ENCODE measurements around the gene CLDN15.
"Not testable (repeated sequence)": the region's sequence is repeated elsewhere in the genome, so short reads cannot be mapped to it uniquely, and the experiment has no call there.

Gene CLDN15

DNA sequence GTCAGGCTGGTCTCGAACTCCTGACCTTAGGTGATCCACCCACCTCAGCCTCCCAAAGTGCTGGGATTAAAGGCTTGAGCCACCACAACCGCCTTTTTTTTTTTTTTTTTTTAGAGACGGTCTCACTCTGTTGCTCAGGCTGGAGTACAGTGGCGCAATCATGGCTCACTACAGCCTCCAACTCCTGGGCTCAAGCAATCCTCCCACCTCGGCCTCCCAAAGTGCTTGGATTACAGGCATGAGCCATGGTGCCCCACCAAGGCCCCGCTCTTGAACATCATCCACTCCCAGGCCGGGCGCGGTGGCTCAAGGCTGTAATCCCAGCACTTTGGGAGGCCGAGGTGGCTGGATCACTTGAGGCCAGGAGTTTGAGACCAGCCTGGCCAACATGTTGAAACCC lies 38.1 kb downstream of the CLDN15 start:
- DNase-seq (ENCODE audit: low read depth), result not testable (repeated sequence)

DNA sequence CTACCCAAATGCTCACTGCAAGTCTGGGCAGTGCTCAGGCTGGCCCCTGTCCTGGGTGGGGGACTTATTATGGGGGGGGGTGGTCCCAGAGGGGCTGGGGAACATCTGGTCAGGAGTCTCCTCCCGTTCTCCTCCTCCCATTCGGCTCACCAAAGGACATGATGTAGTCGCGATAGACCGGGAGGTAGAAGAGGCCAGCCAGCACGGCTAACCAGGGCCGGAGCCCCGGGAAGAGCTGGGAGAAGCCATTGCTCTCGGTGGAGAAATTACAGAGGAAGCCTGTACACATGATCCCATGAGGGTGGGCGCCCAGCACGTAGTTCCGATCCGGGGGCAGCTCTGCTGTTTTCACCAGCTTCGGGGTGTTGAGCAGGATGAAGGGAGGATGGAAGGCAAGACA lies 39.1 kb downstream of the CLDN15 start:
- DNase-seq (ENCODE audit: low read depth), result no peak

DNA sequence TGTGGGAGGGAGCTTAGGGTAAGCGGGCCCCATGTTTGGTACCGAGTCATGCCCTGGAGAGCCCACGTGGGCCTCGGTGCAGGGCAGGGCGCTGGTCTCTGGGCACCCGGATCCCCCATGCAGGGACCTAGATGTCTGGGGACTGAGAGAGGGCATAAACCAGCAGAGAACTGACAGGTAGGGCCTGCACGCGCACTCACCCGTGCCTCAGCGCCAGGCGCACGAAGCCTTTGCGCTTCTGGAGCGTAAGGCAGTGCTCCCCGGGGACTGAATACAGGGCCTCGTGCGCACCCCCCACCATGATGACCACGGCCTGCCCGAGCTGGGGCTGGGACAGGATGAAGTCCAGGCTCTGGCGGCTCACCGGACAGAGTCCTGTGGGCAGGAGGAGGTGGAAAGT lies 39.6 kb downstream of the CLDN15 start:
- DNase-seq (ENCODE audit: low read depth), result no peak

DNA sequence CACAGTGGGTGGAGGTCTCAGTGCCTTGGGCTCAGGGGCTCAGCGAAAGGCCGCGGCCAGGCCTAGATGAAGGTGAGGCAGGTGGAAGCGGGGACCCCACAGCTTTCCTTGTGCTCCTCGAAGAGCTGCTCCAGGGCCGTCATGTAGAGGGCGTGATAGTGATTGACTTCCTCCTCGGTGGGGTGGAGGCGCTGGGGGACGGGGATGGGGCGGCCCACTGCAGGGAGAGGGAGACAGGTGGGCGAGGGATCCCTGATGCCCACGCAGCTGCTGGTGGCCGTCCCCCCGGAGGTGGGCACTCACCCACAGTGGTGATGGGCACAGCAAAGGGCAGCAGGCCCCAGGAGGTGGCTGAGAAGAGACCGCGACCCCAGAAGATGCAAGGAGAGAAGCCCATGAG lies 41.7 kb downstream of the CLDN15 start:
- no peak for DNase-seq (ENCODE audit: low read depth)

DNA sequence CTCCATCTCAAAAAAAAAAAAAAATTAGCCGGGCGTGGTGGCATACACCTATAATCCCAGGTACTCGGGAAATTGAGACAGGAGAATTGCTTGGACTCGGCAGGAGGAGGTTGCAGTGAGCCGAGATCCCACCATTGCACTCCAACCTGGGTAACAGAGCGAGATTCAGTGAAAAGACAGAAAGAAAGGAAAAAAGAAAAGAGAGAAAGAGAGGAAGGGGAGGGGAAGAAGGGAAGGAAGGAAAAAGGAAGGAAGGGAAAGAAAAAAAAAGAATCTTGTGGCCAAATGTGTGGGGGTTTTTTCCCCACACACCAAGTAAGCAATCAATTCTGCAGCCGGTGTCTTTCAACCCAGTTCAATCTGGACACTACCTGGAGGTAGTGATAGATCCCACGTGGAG lies 48.5 kb downstream of the CLDN15 start:
- no peak for DNase-seq (ENCODE audit: low read depth)

DNA sequence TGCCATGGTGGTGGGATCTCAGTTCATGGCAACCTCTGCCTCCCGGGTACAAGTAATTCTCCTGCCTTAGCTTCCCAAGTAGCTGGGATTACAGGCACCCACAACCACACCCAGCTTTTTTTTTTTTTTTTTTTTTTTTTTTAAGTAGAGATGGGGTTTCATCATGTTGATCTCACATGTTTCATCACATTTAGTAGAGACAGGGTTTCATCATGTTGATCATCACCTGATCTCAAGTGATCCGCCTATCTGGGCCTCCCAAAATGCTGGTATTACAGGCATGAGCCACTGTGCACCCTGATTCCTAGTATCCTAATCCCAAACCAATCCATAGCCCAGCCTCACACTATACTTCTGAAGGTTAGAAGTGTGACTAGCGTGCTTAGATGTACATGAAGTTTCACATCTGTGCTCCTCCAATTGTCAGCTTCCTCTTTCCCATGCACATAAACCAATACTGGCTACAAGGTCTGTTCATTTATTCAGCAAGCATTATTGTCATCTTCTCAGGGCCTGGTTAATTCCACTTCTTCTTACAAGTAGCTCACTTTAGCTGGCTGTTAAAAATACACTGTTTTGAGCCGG lies 50.7 kb downstream of the CLDN15 start:
- DNase-seq (ENCODE audit: low read depth), result no peak

DNA sequence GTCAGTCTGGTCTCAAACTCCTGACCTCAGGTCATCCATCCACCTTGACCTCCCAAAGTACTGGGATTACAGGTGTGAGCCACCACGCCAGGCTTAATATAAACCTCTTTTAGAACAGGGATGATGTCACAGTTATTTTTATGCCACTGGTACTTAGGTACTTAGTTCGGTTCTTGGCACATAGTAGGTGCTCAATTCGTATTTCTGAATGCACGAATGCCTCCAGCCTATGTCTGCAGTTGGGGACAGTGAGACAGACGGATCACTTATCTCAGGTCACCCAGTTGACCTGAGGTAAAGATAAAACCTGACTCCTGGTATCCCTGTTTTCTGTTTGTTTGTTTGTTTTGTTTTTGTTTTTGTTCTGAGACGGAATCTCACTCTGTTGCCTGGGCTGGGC lies 51.4 kb downstream of the CLDN15 start:
- DNase-seq (ENCODE audit: low read depth), result no peak

DNA sequence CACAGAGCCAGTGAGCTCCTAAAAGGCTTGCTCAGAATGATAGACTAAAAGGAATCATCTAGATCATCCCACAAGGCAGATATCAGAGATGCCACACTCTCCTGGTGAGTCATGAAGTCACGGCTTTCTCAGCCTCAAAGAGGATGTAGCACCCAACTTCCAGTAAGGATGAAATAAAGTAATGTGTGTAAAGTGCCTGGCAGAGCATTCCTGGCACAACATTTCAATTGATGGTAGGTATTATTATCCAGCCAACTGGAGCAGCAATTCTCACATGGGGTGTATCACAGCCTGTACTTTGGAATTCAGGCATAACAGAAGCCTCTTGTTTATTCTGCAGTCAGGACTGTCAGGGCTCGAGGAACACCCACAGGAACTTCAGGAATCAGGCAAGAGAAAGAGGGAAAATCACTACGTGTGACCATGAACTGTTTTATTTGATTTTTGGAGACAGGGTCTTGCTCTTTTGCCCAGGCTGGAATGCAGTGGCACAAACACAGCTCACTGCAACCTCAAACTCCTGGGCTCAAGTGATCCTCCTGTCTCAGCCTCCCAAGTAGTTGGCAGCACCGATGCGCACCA lies 52.3 kb downstream of the CLDN15 start:
- DNase-seq (ENCODE audit: low read depth), result no peak

Data from stimulated activated CD8-positive, alpha-beta memory T cell treated with anti-CD3 and anti-CD28 coated beads, Interleukin-15, amount 100 ng/mL, for 1 hour (primary cell).